ENCODE results near the gene SLC12A4.

GRCh38 chr16:67924140-67924906 lies 44.1 kb downstream of the SLC12A4 start:
- TF ChIP-seq POLR2A (IDR thresholded peaks at IDR 0.05; ENCODE audit: low read depth, low read length) (no peak), POLR2AphosphoS5 (IDR thresholded peaks at IDR 0.05; ENCODE audit: low read depth, low read length) (no peak), TAF1 (IDR thresholded peaks at IDR 0.05; ENCODE audit: low read depth, low read length) (no peak), PAX5 (IDR thresholded peaks at IDR 0.05; ENCODE audit: insufficient read depth, low read length, severe bottlenecking) (no peak), SPI1 (IDR thresholded peaks at IDR 0.05; ENCODE audit: low read depth, low read length) (no peak), POU2F2 (IDR thresholded peaks at IDR 0.05; ENCODE audit: low read depth, low read length) (no peak)
